Activated CD4-positive, alpha-beta T cell treated with anti-CD3 and anti-CD28 coated beads, Interleukin-10, Interleukin-2, amounts not matched to agents 100 ng/mL and 50 ng/mL, durations not matched to agents 16 hours and 8 hours (primary cell): ENCODE results near the gene C11orf91.
"Not testable (repeated sequence)": the region's sequence is repeated elsewhere in the genome, so short reads cannot be mapped to it uniquely, and the experiment has no call there.

Source experiments
- DNase-seq: peaks from one replicate; pipeline ENCODE4 v3.0.0-alpha.2; 2020

Gene C11orf91

GRCh38 chr11:33721426-33721825 is 20.8 kb upstream of the C11orf91 start:
- peak; percentile 52 for DNase-seq

DNA sequence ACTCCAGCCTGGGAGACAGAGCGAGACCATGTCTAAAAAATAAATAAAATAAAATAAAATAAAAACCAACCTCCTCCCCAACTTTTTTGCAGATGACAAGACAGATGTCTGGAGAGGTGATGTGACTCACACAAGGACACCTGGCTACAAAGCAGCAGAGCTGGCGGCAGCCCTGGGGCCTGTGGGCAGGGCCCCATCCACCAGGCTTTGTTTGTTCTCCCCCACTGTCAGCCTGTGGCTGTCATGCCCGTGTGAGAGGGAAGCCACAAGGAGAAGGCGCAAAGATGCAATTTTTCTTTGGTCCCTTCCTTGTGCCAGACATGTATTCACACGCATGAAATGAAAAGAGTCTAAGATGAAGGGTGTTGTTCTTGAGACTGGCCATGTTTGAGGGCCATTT is 19.0 kb upstream of the C11orf91 start:
- no peak for DNase-seq

- no peak for DNase-seq
Measured at GRCh38 chr11:33718440-33718839, 17.8 kb upstream of the C11orf91 start.

DNA sequence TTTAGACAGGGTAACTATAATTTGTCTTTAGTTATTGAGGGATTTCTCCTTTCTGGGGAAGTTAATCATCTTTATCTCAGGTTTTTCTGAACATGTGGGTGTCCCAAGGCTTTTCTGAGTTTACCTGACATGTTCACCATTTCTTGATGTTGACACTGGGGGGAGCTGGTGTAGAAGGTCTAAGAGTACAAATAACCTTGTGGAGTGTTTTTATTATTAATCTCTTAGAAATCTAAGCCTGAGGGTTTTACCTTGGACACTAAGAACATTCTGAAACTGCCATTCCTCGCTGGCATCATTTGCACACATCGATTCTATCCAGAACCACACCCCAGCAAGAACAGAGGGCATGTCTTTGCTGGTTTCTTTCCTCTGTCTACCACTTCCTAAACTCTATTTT is 15.6 kb upstream of the C11orf91 start:
- peak; percentile 44 for DNase-seq

DNA sequence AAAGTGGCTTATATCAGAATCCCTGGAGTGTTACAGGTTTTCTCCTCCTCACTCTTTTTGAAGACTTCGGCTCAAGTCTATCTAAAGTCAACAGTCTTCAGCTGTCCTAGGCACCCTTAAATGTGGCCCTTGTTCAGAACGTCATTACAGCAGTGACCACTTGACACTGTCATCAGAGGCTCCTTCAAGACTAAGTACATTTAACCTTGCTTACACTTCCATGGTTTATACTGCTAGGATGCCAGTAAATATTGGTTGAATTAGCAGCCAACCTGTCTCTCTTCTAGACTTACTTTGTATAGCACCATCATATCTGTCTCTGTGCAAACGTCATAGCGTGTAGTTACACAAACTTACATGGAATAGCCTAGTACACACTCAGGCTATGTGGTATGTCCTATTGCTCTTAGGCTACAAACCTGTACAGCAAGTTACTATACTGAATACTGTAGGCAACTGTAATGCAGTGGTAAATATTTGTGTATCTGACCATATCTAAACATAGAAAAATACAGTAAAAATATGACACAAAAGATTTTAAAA is 13.3 kb upstream of the C11orf91 start:
- no peak for DNase-seq

DNA sequence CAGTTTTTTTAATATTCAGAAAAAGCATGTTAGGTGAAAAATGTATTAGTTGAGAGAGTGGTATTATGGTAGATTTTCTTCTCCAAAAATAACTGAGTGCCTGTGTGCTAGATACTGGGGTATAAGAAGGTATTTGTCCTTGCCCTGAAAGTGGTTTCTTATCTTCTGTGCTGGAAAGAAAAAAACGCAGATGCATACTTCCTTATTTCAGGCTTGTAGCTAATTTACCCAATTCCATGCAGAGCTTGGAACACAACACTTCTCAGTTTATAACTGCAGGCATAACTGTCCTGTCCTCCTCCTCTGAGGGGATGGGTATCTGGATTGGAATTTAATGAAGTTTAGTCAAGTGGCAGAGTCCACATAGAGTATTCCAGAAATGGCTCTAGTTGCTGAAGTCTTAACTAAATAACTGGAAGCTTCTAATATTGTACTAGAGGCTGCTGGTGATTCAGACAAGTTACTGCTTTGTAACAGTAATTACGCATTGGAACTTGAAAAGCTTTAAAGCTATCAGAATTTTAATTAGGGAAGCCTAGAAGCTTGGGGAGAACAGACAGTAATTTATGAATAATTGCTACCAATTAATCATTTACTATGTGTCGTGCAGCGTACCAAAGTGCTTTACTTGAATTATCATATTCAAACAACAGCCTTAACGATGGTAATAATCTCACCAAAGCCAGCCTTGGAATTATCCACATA is 12.7 kb upstream of the C11orf91 start:
- DNase-seq: no peak

- DNase-seq: no peak
Measured at GRCh38 chr11:33712436-33712835, 11.8 kb upstream of the C11orf91 start.

- no peak for DNase-seq
Measured at GRCh38 chr11:33709466-33709865, 8.8 kb upstream of the C11orf91 start.

GRCh38 chr11:33708985-33709384 is 8.4 kb upstream of the C11orf91 start:
- no peak for DNase-seq

GRCh38 chr11:33707831-33708230 is 7.2 kb upstream of the C11orf91 start:
- not testable (repeated sequence) for DNase-seq

DNA sequence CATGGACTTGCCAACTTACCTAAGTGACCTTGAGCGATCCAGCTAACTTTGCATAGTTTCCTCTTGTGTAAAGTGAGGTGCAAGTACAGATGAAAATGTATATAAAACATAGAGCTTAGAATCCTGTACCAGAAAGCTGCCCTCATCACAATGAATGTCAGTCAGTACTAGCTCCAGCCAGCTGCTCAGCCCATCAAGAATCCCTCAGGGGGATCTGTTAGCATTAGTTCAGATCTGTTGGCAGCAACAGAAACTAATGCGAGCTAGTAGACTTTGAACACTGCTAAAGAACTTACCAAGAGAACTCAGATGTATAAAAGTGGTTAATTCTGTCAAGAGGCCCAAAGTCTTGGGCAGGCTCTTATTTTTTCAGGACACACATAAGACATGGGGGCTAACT is 6.3 kb upstream of the C11orf91 start:
- DNase-seq: no peak

DNA sequence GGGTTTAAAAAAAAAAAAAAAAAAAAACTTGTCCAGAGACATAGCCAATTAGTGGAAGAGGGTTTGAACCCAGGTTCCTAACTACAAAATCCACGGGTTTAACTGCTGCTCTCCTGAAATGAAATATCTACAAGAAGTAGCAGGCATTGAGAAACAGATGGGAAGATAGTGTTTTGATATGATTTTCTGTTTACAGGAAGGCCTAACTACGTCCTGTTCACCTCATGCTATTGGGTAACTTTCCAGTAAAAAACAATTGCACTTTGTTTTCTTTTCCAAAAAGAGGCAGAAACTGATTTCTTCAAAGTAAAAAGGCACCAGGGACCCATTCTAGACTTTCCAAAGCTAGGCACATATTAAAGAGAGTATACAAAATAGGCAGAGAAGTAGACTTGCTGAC is 5.9 kb upstream of the C11orf91 start:
- no peak for DNase-seq

DNA sequence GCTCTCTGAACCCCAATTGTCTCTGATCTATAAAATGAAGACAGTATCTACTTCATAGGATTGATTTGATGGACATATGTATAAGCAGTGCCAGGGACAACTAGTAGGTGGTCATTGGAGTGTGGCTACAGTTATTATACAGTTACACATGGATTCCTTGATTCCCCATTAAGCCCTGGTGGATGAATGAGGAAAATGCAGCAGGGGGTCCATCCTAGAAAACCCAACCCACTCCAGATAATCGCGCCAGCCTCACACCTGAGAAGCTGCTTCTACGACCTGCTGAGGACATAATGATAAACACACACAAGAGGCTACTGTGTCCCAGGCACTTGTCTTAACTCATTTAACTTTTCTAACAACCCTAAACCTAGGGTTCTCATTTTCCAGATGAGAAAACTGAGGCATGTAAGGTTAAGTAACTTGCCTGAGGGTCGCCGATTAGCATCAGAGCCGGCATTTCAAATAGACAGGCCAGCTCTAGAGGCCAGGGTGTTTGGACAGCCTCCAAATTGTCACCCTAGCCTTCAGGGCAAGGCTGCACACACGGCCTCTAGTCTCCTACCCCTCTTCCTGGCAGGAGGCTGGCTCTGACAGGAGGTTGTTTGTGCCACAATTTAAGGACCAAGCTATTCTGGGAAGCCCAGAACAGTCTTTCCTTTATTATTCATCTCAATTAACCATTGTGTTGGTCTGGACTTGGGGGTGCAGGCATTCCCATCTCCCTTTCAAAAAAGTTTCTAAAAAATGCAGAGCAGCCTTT is 3.8 kb upstream of the C11orf91 start:
- DNase-seq: no peak

DNA sequence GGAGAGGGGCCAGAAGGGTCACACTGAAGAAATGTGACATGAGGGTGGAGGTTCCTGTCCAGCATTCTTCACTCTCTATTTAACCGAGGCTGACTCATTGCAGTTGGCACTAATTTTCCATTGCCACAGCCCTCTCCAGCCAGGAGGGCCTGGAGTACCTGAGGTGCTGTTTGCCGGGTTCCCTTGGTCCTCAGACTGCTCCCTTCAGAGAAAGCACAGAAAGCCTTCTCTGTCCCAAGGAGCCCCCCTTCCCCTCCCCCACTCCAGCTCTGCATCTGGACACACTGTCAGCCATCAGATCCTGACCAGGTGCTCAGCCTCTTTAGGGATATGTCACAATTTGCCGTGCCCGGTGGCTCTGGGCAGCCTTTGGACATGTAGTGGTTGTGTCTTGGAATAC is 3.2 kb upstream of the C11orf91 start:
- DNase-seq: no peak

GRCh38 chr11:33703234-33703633 is 2.6 kb upstream of the C11orf91 start:
- no peak for DNase-seq

DNA sequence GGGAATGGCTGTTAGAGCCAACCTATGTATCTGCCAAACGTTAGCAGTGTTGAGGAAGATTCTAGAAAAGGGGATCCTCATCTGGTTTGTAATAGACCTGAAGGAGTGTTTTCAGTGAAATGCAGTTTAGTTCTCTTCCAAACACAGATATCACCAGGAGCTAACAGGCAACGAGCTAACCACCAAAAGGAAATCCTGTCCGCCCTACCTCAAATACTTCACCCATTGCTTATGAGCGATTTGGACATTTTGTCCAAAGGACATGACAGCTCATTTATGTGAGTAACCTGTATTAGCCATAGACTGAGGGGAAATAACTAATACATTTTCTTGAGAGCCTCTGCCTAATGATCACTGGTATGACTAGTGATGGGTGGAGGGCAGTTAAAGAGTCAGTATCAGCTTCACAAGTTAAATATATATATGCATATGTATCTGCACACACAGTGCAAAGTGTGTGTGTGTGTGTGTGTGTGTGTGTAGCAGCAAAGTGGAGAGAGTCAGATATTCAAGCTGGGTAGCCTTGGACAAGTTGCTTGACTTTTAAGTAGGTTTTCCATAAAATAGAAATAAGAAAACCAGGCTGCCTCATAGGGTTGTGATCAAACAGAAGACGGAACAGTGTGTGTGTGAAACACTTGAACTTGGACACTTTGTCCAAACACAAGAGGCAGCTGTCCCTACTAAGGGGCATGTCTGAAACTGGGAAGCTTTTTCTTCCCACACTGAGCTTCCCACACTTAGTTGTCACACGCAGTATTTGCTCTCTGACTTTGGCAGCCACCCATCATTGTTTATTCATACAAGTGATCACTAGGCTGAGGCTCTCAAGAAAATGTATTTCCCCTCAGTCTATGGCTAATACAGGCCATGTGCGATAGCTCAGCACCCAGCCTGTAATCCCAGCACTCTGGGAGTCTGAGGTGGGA is 940 bp upstream of the C11orf91 start:
- DNase-seq: no peak

DNA sequence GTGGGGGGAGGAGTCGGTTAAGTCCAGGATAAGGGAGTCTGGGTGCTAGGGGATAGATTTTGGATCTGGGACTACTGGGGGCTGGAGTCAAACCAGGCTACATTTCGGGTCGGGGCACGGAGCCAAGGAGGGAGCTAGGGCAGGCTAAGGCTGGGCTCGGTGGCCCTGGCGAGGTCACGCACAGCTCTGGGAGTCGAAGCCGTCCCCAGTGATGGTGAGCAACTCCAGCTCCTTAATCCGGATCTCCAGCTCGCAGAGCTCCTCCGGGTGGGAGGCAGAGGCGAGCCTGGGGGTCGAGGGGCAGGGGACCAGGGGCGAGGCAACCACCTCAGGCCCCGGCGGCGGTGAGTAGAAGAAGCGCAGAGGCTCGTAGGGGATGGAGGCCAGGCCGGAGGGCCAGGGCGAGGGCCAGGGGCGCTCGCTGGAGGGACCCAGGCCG is 544 bp downstream of the C11orf91 start:
- no peak for DNase-seq

GRCh38 chr11:33699515-33700062 is 1.0 kb downstream of the C11orf91 start:
- no peak for DNase-seq

- no peak for DNase-seq
Measured at GRCh38 chr11:33698921-33699320, 1.7 kb downstream of the C11orf91 start.

GRCh38 chr11:33697997-33698396 is 2.6 kb downstream of the C11orf91 start:
- DNase-seq: no peak

DNA sequence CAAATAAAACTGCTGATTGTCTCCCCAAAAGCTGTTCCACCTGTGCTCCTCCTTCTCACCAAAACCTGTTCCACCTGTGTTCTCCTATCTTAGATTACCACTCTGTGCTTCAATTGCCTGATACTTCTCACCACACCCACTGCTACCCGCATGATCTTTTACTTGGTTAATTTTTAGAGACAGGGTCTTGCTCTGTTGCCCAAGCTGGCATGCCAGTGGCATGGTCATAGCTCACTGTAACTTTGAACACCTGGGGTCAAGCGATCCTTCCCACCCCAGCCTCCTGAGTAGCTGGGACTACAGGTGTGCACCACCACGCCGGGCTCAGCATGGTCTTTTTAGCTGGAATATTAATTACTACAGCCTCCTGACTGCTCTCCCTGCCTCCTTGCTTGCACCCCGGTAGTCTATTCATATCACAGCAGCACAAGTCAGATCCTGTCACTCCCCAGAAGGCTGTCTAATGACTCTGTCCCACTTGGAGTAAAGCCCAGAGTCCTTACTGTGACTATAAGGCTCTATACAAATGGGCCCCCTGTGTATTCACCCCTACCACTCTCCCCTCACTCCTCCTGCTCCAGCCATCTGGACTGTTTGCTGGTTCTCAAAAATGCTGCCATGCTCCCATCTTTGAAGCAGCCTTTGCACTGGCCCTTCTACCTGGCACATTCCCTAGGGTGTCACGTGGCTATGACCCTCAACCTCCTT is 3.5 kb downstream of the C11orf91 start:
- no peak for DNase-seq

DNA sequence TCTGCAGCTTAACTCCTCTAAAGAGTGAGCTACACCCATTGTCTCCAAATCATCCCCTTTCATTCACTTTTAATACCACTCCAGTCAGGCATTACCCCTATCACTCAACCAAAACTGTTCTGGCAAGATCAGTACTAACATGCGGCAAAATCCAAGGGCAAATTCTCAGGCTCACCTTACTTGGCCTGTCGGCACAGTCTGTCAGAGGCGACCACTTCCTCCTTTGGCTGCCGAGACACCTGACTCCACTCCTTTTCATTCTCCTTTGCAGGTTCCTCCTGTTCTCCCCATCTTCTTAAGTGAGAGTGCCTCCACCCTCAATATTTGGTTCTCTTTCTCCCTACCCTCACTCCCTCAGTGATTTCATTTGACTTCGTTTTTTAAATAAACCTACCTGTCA is 4.2 kb downstream of the C11orf91 start:
- DNase-seq: no peak
